ENCODE measurements around the gene PCNX2.

The PCNX2 gene

GRCh38 chr1:232936941-232937340 is 358.6 kb downstream of the PCNX2 start:
- no peak for DNase-seq (ENCODE audit: low read depth)
- H3K4me3 ChIP-seq (ENCODE audit: low read length): no peak overlapping the region
- no peak for TF ChIP-seq CTCF (conservative IDR thresholded peaks at IDR 0.05; ENCODE audit: low read length)

Data from AG10803 (cell line).